HT1080 (cell line): ENCODE measurements around the gene OSBPL3. TPM values are rescaled to one million over a fixed set of nuclear protein-coding genes. Genes with fewer than 3 reads are reported as not detected.

Experiments
- DNase-seq: peaks from one replicate; pipeline ENCODE4 v3.0.0-alpha.2; 2015; ENCODE audit warnings: low read depth
- total RNA-seq: library from RNA; depleted of rRNA; stranded (reverse); fragments of >200 nt; shearing (Covaris generic); gene quantifications from 2 replicates; pipeline ENCODE4 v1.2.3, GENCODE V29; 2014

The OSBPL3 gene
- total RNA-seq, 1 experiment from 2014 or later: 30.7 TPM

DNA sequence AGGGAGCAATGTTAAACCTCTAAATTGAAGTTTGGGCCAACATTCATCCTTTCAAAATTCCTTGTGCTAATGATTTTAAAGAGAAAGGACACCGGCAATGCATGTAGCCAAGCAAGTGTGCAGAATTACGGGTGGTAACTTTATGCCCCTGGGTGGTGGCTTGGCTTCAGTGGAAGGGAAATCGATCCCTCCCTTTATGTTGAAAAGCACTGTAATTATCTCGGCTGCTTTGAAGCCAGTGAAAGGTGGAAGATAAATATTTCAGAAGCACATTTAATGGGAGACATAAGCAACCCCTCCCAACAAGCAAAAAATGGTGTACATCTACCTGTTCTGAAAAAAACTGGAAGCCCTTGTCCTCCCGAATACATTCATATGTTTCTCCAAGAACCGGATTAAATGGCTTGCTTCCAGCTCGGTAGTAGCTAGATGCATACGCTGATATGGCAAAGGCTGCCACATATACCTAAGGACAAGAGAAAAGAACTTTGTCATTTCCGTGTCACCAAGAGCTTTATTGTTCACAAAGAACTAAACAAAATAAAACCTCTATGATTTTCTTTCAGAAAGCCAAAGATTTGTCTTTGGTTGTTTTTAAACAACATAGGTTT, 149.4 kb downstream of the OSBPL3 start:
- DNase-seq: no peak

GRCh38 chr7:24829787-24830186, 150.2 kb downstream of the OSBPL3 start:
- DNase-seq: peak; percentile 15

GRCh38 chr7:24828891-24829661, 150.9 kb downstream of the OSBPL3 start:
- peak; percentile 20 for DNase-seq

- DNase-seq: peak; percentile 26
Observed at GRCh38 chr7:24827589-24827988, 152.4 kb downstream of the OSBPL3 start.

GRCh38 chr7:24827027-24827426, 153.0 kb downstream of the OSBPL3 start:
- DNase-seq: peak; percentile 12

DNA sequence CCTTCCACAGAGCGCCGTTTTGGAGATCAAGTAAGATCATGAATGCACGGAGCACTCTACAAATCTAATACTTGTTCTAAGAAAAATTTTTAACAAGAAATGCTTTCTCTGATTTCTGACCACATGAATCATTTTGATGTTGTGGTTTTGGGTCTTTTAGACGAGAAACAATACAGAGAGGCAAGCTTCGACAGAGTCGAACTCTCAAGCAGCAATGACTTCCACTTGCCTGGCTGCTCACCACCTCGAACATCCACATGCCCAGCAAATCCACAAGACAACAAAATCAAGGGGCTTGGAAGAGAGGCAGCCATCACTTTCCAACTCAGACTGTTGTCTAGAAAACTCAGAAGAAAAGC, 153.3 kb downstream of the OSBPL3 start:
- no peak for DNase-seq

- DNase-seq: peak; percentile 98
Observed at GRCh38 chr7:24825931-24826661, 153.9 kb downstream of the OSBPL3 start.

DNA sequence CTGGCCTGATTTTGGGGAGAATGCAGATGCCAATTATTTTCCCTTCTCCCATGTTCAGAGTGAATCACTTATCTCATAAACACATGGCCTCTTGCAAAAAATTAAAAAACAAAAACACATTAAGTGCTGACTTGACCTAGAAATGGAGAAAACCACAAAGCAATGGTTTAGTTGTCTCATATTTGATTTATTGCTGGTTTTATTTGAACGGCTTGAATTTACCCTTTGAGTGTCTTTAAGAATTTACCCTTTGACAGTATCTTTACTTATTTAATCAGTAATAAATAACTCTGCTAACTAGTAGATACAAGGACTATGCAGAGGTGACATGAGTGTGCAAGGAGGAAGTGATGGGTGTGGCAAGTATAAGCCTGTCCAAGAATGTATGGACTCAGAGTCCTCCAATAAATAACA, 154.6 kb downstream of the OSBPL3 start:
- peak; percentile 12 for DNase-seq

DNA sequence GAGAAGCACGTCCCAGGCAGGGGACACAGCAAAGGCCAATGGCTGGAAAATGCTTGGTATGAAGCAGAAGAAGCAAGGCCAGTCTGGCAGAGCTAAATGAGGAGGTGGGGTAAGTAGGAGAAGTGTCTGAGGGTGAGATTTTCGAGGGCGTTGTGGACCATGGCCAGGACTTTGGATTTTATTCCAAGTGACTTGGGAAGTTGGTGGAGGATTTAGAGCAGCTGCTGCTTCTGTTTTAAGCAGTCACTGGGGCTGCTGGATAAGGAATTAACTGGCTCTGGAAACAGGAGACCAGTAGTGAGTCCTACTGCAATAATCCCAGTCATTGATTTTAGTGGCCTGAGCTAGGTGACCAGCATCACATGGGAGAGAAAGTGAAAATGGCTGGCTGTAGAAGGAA, 155.1 kb downstream of the OSBPL3 start:
- DNase-seq: no peak

GRCh38 chr7:24824400-24824799, 155.6 kb downstream of the OSBPL3 start:
- no peak for DNase-seq

DNA sequence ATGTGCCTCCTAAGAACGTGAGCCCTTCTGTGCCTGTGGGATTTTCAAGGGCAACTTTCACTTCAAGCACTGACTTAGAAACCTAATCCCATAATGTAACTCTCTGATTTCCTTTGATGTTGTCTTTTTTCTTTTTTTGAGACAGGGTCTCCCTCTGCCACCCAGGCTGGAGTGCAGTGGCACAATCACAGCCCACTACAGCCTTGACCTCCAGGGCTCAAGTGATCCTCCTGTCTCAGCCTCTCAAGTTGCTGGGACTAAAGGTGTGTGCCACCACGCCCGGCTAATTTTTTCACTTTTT, 158.3 kb downstream of the OSBPL3 start:
- DNase-seq: no peak

GRCh38 chr7:24821045-24821753, 158.8 kb downstream of the OSBPL3 start:
- peak; percentile 99 for DNase-seq

DNA sequence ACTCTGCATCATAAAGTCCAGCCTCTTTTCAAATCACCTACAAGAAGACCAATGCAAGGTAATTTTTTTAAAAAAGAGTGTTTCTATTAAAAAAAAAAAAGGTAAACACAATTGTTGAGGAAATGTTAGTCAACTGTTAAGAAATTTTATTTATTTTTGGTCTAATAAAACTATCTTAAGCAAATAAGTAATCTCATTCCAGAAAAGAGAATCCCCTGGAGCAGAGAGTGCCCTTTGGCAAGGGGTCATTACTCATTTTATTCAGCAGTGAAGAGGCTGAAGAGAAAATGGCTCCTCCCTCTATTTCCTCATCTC, 159.3 kb downstream of the OSBPL3 start:
- peak; percentile 90 for DNase-seq

DNA sequence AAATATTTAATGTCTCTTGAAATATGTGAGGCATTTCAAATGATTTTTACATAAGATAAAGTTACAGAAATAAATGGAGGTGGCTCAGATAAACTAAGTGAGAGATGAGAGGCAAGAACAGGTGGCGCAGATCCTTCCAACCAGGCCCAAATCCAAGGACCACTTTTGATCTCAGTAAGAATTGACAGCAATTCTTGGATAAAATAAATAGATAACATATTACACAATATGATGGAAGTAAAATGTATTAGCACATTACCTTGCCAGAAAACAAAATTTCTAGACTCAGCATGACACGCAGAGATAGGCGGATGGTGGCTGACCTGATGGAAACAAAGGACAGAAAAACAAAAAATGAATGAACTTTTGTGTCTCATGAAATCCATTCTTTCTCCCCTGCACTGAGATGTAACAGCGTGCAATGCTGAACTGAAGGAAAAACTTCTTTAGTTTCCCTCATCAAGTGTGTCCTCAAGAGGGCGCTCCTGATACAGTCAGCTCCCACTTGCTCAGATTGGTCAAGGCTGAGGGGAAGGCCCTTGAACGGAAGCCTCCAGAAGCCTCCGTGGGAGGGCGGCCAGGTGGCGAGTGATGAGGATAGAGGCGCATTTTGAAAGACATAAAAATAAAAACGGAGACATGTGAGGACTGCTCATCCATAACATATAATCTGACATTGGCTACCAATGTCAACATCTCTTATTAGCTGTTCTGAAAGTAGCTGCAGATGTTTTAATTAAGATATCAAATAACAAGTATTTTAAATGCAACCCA, 159.9 kb downstream of the OSBPL3 start:
- DNase-seq: peak; percentile 86

DNA sequence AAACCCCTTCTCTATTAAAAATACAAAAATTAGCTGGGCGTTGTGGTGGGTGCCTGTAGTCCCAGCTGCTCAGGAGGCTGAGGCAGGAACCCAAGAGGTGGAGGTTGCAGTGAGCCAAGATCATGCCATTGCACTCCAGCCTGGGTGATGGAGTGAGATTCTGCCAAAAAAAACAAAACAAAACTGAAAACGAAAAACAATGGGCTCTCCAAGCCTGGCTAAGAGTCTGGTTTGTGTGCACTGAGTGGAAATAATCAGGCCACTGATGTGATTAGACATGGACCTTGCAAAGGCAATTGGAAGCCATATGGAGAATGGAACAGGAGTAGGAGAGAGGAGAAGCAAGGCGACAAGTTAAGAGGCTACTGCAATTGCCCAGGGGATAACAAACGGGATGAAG, 162.6 kb downstream of the OSBPL3 start:
- DNase-seq: no peak

DNA sequence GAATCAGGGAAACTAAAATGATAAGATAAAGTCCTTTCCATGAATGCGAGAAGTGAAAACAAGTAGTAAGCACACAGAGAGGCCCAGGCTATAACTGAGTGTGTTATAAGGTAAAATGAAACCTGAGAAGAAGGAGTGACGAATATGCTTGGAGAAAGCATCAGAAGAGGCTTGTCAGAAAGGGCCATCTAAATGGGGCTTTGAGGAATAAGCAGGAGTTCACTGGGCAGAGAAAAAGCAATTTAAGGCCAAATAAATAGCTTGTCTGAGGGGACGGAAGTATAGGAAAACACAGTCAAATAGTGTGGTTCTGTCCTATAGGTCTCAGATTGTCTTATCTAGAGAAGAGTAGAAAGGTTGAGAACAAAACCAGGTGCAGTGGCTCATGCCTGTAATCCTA, 163.1 kb downstream of the OSBPL3 start:
- DNase-seq: no peak

DNA sequence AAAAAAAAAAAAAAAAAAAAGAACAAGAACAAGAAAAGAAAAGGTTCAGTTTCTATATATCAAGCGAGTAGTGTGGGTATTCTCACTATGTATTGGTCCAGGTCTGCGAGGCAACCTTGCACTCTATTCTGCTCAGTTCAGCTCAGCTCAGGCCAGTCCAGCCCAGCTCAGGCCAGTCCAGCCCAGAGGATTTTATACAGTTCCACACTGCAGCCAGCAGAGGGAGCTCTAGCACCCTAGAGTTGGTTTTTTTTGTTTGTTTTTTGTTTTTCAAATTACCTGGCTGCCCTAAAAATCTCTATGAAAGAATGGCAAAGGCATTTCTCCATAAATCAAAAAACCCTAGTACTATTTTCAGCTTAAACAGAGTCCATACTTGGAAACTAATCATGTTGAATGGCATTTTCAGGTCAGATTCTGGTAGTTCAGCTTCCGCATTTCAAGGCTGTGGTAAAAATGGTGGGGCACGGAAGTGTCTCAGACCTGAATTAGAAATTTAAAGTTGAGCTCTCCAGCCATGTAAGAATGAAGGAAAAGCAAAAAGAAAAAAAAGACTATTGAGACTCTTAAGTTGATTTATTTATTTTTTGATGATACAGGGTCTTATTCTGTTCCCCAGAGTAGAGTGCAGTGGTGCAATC, 167.6 kb downstream of the OSBPL3 start:
- peak; percentile 48 for DNase-seq

- DNase-seq: no peak
Observed at GRCh38 chr7:24808518-24808917, 171.5 kb downstream of the OSBPL3 start.

- DNase-seq: no peak
Observed at GRCh38 chr7:24802300-24802699, 177.7 kb downstream of the OSBPL3 start.

GRCh38 chr7:24801883-24802282, 178.1 kb downstream of the OSBPL3 start:
- DNase-seq: no peak

DNA sequence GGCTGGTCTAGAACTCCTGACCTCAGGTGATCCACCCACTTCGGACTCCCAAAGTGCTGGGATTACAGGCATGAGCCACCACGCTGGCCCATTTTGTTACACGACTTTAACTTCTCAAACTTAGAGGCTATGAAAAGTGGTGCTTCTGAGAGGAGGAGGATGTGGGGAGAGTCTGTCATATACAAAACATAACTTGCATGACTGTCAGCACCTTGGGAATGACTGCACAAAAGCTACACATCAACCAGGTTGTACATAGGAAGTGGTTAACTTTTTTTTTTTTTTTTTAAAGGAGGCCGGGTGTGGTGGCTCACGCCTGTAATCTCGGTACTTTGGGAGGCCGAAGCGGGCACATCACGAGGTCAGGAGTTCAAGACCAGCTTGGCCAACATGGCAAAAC, 179.3 kb downstream of the OSBPL3 start:
- no peak for DNase-seq
